Fibroblast of skin of back (primary cell): ENCODE measurements around the gene FNDC4.

Experiments
- DNase-seq: peaks from one replicate; pipeline ENCODE4 v3.0.0-alpha.2; 2013

Gene FNDC4

DNA sequence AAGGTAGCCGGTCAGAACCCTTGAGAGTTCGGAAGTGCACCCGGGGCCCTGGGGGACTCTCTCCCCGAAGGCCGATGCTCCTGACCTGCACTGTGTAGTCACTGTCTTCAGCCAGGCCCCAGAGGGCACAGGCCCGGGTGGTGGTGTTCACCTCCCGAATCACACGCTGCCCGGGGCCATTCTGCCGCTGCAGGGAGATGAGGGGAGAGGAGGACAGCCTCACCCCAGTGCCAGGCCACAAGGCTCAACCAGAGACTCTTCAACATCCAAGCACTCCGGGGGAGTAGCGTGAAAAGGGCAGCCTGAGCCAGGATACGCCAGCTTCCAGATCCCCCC, 1.1 kb downstream of the FNDC4 start:
- no peak for DNase-seq

DNA sequence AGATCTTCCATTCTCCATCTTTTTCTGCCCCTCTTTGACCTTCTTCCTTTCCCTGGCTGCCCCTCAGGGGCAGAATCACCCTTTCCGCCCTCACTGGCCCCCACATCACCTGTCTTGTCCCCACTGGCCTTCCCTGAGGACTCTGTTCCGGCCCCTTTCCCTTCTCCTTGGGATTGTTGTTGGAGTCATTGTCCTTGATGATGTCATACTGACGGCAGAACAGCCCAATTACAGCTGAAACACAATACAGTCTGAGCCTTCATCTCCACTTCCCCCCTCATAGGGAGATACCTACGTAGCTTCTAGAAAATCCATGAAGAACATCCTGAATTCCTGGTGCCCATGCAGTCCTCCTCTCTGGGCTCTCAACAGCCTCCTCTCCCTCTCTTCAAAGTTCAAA, 2.4 kb downstream of the FNDC4 start:
- no peak for DNase-seq

DNA sequence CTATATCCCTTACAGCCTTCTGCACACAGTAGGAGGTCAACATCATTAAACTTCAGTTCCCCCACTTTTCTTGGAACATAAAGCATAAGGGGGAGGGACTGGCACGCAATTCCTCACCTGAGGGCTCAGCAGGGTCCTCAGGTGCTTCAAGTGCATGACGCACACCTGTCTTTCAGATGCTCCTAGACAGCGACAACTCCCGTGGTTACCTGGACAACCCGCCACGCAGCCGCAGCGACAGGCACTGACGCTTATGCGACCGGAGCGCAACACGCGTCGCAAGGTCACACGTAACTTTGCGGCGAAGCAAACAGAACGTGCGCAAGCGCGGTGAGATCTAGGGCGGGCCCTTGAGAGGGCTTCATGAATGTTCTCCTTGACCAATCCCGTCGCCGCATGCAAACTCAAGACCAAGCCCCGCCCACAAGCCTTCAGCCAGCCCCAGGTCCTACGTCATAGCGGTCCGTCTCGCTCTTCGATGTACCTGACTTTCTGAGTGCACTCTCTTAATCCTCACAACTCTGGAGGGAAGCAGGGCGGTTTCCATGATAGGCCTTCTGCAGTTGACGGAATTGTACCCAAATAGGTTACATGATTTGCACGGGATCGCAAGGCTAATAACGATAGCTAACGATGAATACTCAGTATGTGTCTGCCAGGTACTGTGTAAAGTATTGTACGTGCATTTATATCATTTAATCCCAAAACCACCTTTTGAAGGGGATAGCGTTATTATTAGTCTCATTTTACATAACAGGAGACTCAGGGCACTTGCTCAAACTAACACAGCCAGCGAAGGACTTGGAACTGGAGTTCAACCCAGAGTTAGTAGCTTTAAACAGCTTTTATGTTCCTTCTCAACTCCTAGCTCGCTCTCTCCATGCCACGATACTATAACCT, 5.3 kb downstream of the FNDC4 start, which contains the start of gene IFT172:
TSS of gene IFT172 (minus strand) at position 246 of the 900 bp plus-strand sequence. CDS start at position 156, 90 bp downstream.
- DNase-seq = peak; percentile 98

DNA sequence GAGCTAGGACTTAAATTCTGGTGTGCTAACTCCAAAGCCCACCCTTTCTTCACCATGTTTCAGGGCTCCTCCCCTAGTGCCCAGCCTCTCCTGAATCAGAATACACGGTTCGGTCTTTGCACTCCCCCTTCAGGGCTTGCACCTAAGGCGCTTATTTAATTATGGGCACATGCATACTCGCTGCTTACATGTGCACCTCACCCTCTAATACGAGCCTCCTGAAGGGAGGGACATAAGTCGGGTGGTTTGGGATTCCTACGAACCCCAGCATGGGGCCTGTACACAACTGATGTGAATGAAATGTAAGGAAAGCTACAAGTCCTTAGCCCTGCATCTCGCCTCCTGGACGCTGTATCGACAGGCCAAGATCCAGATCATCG, 5.9 kb downstream of the FNDC4 start:
- DNase-seq = peak; percentile 11

DNA sequence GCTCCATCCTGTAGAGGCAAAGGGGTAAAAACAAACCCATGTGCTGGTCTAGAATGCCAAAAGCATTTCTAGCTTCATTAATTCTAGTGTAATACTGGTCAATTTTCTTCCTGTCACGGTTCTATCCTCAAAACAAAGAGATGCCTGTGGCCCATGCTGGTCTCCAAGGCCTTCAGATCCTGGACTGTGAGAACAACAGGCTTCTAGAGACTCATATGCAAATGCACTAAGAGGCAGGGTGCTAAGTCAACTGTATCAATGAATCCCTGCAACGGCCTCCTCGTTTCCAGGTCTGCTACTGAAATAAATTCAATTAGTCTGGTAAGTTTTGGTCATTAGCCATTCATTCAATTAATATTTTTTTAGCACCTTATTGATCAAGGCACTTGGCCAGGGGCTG, 9.5 kb downstream of the FNDC4 start:
- no peak for DNase-seq

DNA sequence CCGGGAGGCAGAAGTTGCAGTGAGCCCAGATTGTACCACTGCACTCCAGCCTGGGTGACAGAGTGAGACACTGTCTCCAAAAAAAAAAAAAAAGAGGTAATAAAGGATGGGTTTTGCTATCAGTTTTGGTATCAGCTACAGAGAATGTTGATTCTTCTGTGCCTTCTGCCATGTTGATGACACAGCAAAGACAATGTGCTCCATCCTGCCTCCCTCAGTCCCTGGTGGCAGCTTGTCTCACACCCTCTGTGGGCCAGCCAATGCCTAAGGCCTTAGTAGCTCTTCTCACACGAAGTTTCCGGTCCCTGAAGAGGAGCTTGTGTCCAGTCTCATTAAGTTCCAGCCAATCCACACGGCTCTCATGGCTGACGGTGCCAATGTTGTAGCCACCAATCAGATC, 23.0 kb downstream of the FNDC4 start:
- DNase-seq = no peak

DNA sequence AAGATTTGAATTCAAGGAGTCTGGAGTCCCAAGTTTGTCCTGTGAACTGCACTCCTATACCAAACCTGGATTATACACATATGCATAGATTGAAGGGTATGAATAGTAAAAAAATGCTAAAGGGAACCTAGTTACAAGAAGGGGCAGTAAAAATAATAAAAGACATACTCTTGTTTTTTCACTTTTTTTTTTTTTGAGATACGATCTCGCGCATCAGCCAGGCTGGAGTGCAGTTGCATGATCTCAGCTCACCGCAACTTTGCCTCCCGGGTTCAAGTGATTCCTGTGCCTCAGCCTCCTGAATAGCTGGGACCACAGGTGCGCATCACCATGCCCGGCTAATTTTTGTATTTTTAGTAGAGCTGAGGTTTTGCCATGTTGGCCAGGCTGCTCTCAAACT, 30.6 kb downstream of the FNDC4 start:
- no peak for DNase-seq

DNA sequence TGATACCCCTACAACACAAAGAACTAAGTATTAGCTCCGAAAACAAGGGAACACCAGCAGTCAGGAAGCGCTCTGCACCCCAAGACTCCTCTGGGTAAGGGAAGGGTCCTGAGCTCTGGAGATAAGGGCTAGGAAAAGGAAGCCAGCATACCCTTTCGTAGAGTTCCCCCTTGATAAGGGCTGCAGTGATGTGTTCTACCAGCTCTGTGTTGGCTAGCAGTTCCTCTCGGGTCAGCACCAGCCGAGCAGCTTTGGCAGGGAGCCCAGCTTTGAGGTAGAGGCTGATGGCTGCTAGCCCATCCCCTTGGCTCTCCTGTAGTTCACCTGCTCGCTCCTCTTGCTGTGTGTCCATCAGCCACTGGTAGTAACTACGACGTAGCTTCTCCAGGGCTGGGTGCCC, 33.9 kb downstream of the FNDC4 start:
- no peak for DNase-seq

DNA sequence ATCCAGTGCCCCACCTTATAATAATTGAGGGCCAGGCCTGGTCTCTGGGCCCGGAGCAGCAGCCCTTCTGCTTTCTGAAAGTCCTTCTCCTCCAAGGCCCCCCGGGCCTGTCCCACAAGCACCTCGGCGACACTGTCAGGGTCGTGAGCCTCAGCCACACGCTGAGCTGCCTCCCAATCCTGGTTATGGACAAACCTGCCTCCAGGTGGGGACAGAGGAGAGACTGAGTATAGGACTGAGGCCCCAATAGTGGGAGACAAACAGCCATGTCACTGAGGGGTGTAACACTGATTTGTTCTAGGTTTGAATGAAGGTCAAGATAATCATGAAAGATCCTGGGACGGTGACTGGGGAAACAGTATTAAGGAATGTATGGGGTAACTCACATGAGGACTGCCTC, 41.0 kb downstream of the FNDC4 start:
- DNase-seq = no peak

DNA sequence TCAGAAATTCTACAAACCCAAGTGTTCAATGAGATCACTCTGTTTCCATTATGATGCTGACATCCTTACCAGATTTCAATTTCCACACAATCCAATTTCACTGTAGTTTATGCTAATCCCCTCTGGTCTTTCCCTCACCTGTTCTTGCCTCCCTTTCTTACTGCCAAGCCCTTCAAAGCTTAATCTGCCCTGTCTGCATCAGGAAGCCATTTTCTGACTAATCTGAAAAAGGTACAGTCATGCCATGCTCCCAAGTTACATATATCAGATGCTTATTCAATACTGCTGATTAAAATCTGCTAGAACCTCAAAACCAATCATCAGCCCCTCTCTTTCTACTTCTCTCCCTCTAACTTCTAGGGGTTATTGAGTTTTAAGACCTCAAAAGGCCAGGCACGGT, 43.9 kb downstream of the FNDC4 start:
- no peak for DNase-seq

DNA sequence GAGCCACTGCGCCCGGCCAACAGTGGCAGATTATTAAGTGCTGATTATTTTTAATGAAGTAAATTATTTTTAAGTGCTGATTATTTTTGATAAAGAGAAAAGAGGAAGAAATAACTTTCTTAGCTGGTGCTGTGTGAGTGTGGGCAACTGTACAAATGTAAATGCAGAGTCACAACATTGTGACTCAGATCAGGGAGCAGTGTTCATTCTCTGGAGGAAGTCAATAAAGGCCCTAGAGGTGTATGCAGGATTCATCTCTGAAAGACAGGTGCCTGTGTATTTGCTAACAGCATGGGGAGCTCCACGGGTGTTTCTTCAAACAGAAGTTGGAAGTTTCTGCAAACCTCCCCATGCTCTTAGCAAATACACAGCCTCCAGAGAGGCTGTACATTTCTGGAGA, 46.6 kb downstream of the FNDC4 start:
- DNase-seq = no peak

DNA sequence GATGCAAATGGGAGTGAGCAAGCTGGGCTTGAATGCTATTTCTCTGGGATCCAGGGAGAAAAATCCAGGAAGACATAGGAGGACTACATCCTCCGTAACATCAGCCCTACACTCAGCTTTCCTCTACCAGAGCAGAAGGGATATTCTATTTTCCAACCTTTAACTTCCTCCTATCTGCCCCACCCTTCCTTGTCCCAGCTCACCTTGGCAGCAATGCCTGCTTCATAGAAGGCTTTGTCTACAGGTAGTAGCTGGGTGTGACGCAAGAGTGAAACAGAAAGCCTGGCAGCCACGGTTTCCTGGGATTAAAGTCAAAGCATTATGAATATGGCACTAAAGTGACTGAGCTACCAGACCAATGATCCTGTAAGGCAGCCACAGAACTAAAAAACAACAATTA, 48.9 kb downstream of the FNDC4 start:
- no peak for DNase-seq

DNA sequence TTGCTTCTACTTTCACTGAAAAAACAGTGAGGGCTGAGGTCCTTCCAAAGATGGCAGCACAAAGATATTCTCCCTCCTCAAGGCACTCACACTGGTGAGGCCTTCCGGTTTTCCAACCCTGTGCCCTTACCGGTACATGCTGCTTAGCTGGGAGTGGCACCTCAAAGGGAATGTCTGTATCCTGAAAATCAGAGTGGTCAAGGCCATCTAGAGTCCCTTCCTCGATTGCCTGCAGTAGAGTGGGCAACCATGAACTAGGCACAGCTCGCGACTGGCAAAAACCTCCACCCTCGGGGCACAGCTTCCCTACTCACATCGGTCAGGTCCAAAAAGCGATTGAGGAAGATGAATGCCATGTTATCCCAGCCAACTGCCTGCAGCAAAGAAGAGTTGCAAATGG, 49.4 kb downstream of the FNDC4 start:
- no peak for DNase-seq

DNA sequence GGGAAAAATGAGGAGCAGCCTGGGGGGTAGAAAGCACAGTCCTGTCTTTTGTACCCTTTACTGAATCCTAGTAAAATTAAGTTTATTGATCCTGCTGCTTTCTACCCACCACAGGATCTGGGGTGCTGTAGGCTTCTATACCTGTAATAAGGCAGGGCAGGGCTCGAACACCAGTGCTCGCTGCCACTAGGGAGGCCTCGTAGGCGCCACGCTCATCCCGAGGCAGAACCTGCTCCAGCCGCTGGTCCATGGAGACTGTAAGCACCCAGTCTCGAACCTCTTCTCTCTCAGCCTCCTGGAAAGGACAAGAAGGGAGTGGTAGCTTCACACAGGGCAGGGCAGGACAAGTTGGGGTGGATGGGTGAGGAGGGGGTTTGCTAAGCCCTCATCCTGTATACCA, 49.8 kb downstream of the FNDC4 start:
- no peak for DNase-seq

DNA sequence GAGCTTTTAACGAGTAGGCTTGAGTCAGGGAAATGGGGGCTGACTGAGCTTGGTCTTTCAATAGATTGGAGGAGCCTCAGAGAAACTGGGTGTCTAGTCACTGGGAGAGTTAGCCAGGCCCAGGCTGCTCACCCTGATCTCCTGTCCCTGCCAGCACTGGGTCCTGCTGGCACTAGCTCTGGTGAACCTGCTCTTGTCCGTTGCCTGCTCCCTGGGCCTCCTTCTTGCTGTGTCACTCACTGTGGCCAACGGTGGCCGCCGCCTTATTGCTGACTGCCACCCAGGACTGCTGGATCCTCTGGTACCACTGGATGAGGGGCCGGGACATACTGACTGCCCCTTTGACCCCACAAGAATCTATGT, 52.1 kb downstream of the FNDC4 start:
- no peak for DNase-seq

DNA sequence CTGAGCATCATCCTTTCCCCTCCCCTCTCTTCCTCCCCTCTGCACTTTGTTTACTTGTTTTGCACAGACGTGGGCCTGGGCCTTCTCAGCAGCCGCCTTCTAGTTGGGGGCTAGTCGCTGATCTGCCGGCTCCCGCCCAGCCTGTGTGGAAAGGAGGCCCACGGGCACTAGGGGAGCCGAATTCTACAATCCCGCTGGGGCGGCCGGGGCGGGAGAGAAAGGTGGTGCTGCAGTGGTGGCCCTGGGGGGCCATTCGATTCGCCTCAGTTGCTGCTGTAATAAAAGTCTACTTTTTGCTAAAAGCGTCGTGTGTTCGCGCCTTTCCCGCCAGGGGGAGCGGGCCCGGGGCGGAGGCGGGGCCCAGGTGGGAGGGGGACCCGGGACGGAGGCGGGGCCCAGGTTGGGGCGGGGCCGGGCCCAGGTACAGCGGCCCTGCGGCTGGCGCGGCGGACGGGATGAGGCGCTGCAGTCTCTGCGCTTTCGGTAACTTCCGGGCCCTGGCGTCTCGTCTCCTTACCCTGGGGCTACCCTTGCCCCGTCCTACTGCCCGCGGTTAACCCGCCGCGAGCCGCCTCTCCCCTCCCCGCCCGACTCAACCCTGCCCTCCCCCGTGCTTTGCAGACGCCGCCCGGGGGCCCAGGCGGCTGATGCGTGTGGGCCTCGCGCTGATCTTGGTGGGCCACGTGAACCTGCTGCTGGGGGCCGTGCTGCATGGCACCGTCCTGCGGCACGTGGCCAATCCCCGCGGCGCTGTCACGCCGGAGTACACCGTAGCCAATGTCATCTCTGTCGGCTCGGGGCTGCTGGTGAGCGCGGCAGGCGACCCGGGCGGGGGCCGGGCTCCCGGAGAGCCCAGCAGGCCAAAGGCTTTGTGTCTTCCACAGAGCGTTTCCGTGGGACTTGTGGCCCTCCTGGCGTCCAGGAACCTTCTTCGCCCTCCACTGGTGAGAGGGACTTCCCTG, 52.8 kb downstream of the FNDC4 start, which contains the start of gene KRTCAP3:
TSS of gene KRTCAP3 (plus strand) at position 424 of the 962 bp plus-strand sequence. CDS start at position 456, 32 bp downstream.
- no peak for DNase-seq
